ENCODE results near the gene CERS2. TPM values are rescaled to one million over a fixed set of nuclear protein-coding genes. Genes with fewer than 3 reads are reported as not detected.
A peak's percentile ranks its signal among the peaks of the same experiment; 100 is the strongest.

The CERS2 gene
- polyA plus RNA-seq, 1 experiment, result 202 TPM

DNA sequence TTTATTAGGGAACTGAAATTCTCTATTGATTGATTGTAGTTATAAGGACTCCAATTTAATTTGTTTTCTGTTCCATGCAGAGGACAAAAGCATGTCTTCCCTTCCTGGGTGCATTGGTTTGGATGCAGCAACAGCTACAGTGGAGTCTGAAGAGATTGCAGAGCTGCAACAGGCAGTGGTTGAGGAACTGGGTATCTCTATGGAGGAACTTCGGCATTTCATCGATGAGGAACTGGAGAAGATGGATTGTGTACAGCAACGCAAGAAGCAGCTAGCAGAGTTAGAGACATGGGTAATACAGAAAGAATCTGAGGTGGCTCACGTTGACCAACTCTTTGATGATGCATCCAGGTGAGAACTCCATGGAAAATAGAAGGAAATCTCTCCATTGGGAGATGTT lies 47.0 kb downstream of the CERS2 start:
- no peak overlapping the region for H3K4me3 ChIP-seq (ENCODE audit: low read depth, low read length)
- CTCF ChIA-PET, result interaction anchor here (0.6 to 1.1 kb wide), 2 partner anchors 48 to 68 kb away, joined by 3 to 6 read pairs; no protein-coding TSS in a partner anchor
- POLR2A ChIA-PET, result no interaction called here

GRCh38 chr1:150926097-150926741 lies 48.4 kb downstream of the CERS2 start, which contains the start of gene SETDB1:
Gene SETDB1, plus strand, starts transcription at chr1:150926363. Its CDS starts 1,352 bp downstream, at chr1:150927715.
- peak within 1 kb of the TSS; percentile 58 for H3K4me3 ChIP-seq (ENCODE audit: low read depth, low read length)
- no peaks in the 10 kb centered on the region for H3K27me3 ChIP-seq (ENCODE audit: control insufficient read depth, insufficient read depth, low read length)
- TF ChIP-seq, protein P1, sequence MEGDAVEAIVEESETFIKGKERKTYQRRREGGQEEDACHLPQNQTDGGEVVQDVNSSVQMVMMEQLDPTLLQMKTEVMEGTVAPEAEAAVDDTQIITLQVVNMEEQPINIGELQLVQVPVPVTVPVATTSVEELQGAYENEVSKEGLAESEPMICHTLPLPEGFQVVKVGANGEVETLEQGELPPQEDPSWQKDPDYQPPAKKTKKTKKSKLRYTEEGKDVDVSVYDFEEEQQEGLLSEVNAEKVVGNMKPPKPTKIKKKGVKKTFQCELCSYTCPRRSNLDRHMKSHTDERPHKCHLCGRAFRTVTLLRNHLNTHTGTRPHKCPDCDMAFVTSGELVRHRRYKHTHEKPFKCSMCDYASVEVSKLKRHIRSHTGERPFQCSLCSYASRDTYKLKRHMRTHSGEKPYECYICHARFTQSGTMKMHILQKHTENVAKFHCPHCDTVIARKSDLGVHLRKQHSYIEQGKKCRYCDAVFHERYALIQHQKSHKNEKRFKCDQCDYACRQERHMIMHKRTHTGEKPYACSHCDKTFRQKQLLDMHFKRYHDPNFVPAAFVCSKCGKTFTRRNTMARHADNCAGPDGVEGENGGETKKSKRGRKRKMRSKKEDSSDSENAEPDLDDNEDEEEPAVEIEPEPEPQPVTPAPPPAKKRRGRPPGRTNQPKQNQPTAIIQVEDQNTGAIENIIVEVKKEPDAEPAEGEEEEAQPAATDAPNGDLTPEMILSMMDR (IDR thresholded peaks at IDR 0.05; ENCODE audit: insufficient read depth, low read depth, low read length), result 0 out of 2 replicates have a peak, but pooled peaks have one; percentile 12
- peaks cover 5% of the 10 kb centered on the region for H3K36me3 ChIP-seq (ENCODE audit: control insufficient read depth, insufficient read depth, low read length)
- CTCF ChIA-PET, result interaction anchor here (0.8 to 1.4 kb wide), 3 partner anchors 19 to 54 kb away, joined by 3 to 4 read pairs (median 3); no protein-coding TSS in a partner anchor
- peak; percentile 73 for DNase-seq (ENCODE audit: low read depth)
- POLR2A ChIA-PET, result interaction anchor here (0.6 kb wide), 2 partner anchors 50 to 213 kb away, joined by 6 to 15 read pairs; partner anchors contain the start of gene ARNT

More for the DNA sequence above, 47.0 kb downstream of the CERS2 start:
- no peak for DNase-seq (ENCODE audit: low read depth)
- TF ChIP-seq, protein P1 (IDR thresholded peaks at IDR 0.05; ENCODE audit: insufficient read depth, low read depth, low read length), result no peak
- peaks cover 5% of the 10 kb centered on the region for H3K36me3 ChIP-seq (ENCODE audit: control insufficient read depth, insufficient read depth, low read length)
- H3K27me3 ChIP-seq (ENCODE audit: control insufficient read depth, insufficient read depth, low read length), result no peaks in the 10 kb centered on the region

- DNase-seq (ENCODE audit: low read depth), result no peak
- Histone ChIP-seq H3K4me3 (ENCODE audit: low read depth, low read length) (0 out of 2 replicates have a peak overlapping the region, but pooled peaks have one; percentile 58), H3K36me3 (ENCODE audit: control insufficient read depth, insufficient read depth, low read length) (peaks cover 4% of the 10 kb centered on the region), H3K27me3 (ENCODE audit: control insufficient read depth, insufficient read depth, low read length) (no peaks in the 10 kb centered on the region)
- POLR2A ChIA-PET, result no interaction called here
- CTCF ChIA-PET, result interaction anchor here (0.6 to 1.4 kb wide), 3 partner anchors 18 to 109 kb away, joined by 3 to 4 read pairs (median 4); no protein-coding TSS in a partner anchor
- TF ChIP-seq, protein P1 (IDR thresholded peaks at IDR 0.05; ENCODE audit: insufficient read depth, low read depth, low read length), result no peak
These were observed 49.6 kb downstream of the CERS2 start for GRCh38 chr1:150925080-150925479.

GRCh38 chr1:150922519-150922975 lies 52.1 kb downstream of the CERS2 start:
- peak; percentile 63 for DNase-seq (ENCODE audit: low read depth)
- Histone ChIP-seq H3K4me3 (ENCODE audit: low read depth, low read length) (no peak overlapping the region), H3K36me3 (ENCODE audit: control insufficient read depth, insufficient read depth, low read length) (no peaks in the 10 kb centered on the region), H3K27me3 (ENCODE audit: control insufficient read depth, insufficient read depth, low read length) (no peaks in the 10 kb centered on the region)
- TF ChIP-seq, protein P1 (IDR thresholded peaks at IDR 0.05; ENCODE audit: insufficient read depth, low read depth, low read length), result peak; percentile 82
- POLR2A ChIA-PET, result no interaction called here
- CTCF ChIA-PET, result interaction anchor here (0.6 to 2.9 kb wide), 36 partner anchors 9 to 362 kb away, joined by 3 to 17 read pairs (median 5); partner anchors contain the start of genes ARNT, CTXND2 and MINDY1

- ChIA-PET CTCF (interaction anchor here (1.1 kb wide), 1 partner anchor 19 kb away, joined by 3 read pairs; no protein-coding TSS in a partner anchor), POLR2A (no interaction called here)
- H3K4me3 ChIP-seq (ENCODE audit: low read depth, low read length), result no peak overlapping the region
- no peak for DNase-seq (ENCODE audit: low read depth)
- TF ChIP-seq, protein P1 (IDR thresholded peaks at IDR 0.05; ENCODE audit: insufficient read depth, low read depth, low read length), result no peak
- H3K36me3 ChIP-seq (ENCODE audit: control insufficient read depth, insufficient read depth, low read length), result no peaks in the 10 kb centered on the region
- no peaks in the 10 kb centered on the region for H3K27me3 ChIP-seq (ENCODE audit: control insufficient read depth, insufficient read depth, low read length)
These were observed 57.2 kb downstream of the CERS2 start for GRCh38 chr1:150917387-150917786.
